ENCODE measurements around the gene GSTM1.
"Not testable (repeated sequence)": the region's sequence is repeated elsewhere in the genome, so short reads cannot be mapped to it uniquely, and the experiment has no call there.

The GSTM1 gene

GRCh38 chr1:109697861-109698260 is 10.2 kb downstream of the GSTM1 start:
- DNase-seq (ENCODE audit: low read depth), result not testable (repeated sequence)

- DNase-seq (ENCODE audit: low read depth), result not testable (repeated sequence)
These were observed 15.3 kb downstream of the GSTM1 start for GRCh38 chr1:109702940-109703339.

- DNase-seq (ENCODE audit: low read depth), result no peak
These were observed 16.6 kb downstream of the GSTM1 start for GRCh38 chr1:109704173-109704572.

GRCh38 chr1:109705411-109705810 is 17.8 kb downstream of the GSTM1 start:
- DNase-seq (ENCODE audit: low read depth), result no peak

- DNase-seq (ENCODE audit: low read depth), result not testable (repeated sequence)
These were observed 21.3 kb downstream of the GSTM1 start for GRCh38 chr1:109708949-109709348.

GRCh38 chr1:109709822-109710221 is 22.2 kb downstream of the GSTM1 start:
- not testable (repeated sequence) for DNase-seq (ENCODE audit: low read depth)

GRCh38 chr1:109711593-109712320 is 24.1 kb downstream of the GSTM1 start, which contains the start of gene GSTM5:
TSS of gene GSTM5 (plus strand) at chr1:109712251. CDS start at chr1:109712313, 62 bp downstream.
- not testable (repeated sequence) for DNase-seq (ENCODE audit: low read depth)

- no peak for DNase-seq (ENCODE audit: low read depth)
These were observed 24.8 kb downstream of the GSTM1 start for GRCh38 chr1:109712321-109712864.

GRCh38 chr1:109713636-109714035 is 26.0 kb downstream of the GSTM1 start:
- no peak for DNase-seq (ENCODE audit: low read depth)

GRCh38 chr1:109714661-109715372 is 27.2 kb downstream of the GSTM1 start:
- no peak for DNase-seq (ENCODE audit: low read depth)

- no peak for DNase-seq (ENCODE audit: low read depth)
These were observed 28.5 kb downstream of the GSTM1 start for GRCh38 chr1:109716121-109716520.

GRCh38 chr1:109716570-109717090 is 29.0 kb downstream of the GSTM1 start:
- no peak for DNase-seq (ENCODE audit: low read depth)

GRCh38 chr1:109717729-109718128 is 30.1 kb downstream of the GSTM1 start:
- DNase-seq (ENCODE audit: low read depth), result no peak

GRCh38 chr1:109718495-109718894 is 30.9 kb downstream of the GSTM1 start:
- DNase-seq (ENCODE audit: low read depth), result peak; percentile 34

- DNase-seq (ENCODE audit: low read depth), result peak; percentile 27
These were observed 31.8 kb downstream of the GSTM1 start for GRCh38 chr1:109719337-109719837.

- no peak for DNase-seq (ENCODE audit: low read depth)
These were observed 33.4 kb downstream of the GSTM1 start for GRCh38 chr1:109721042-109721441.

- no peak for DNase-seq (ENCODE audit: low read depth)
These were observed 34.4 kb downstream of the GSTM1 start for GRCh38 chr1:109721971-109722370.

GRCh38 chr1:109722908-109723691 is 35.5 kb downstream of the GSTM1 start:
- DNase-seq (ENCODE audit: low read depth), result peak; percentile 38

- DNase-seq (ENCODE audit: low read depth), result no peak
These were observed 37.3 kb downstream of the GSTM1 start for GRCh38 chr1:109724933-109725332.

- DNase-seq (ENCODE audit: low read depth), result no peak
These were observed 37.9 kb downstream of the GSTM1 start for GRCh38 chr1:109725510-109725909.

GRCh38 chr1:109726007-109726406 is 38.4 kb downstream of the GSTM1 start:
- DNase-seq (ENCODE audit: low read depth), result no peak

Measured in HS-27A (cell line).